Thyroid gland (tissue), 4 donors: ENCODE data around the gene RALGDS. TPM values are rescaled to one million over a fixed set of nuclear protein-coding genes. Genes with fewer than 3 reads are reported as not detected.
"Not testable (repeated sequence)": the region's sequence is repeated elsewhere in the genome, so short reads cannot be mapped to it uniquely, and the experiment has no call there.

Experiments
- DNase-seq, 2 donors: peaks; one replicate each; pipeline ENCODE4 v3.0.0-alpha.2; 2019
- H3K27ac ChIP-seq, 3 donors: fragments of 200-600 bp; sonication (generic); 1 replicate in 2 of 3; 2 replicates in 1 of 3; pipeline ENCODE4 v1.5.1; 2016 to 2019; ENCODE audit warnings: mild to moderate bottlenecking in 1 of 3, moderate library complexity in 1 of 3
- H3K27me3 ChIP-seq: fragments of 200-600 bp; sonication (generic); one replicate; pipeline ENCODE4 v1.5.1; 2019
- H3K36me3 ChIP-seq, 2 donors: fragments of 200-600 bp; sonication (generic); one replicate each; pipeline ENCODE4 v1.5.1; 2016 to 2019
- H3K4me1 ChIP-seq, 2 donors: fragments of 200-600 bp; sonication (generic); one replicate each; pipeline ENCODE4 v1.5.1; 2017 to 2019
- H3K4me3 ChIP-seq, 3 donors: fragments of 200-600 bp; sonication (generic); replicated peaks in 1 of 3; 1 replicate in 2 of 3; 2 replicates in 1 of 3; pipeline ENCODE4 v1.5.1; 2016; ENCODE audit warnings: mild to moderate bottlenecking in 1 of 3
- H3K9me3 ChIP-seq: fragments of 200-600 bp; sonication (generic); one replicate; pipeline ENCODE4 v1.5.1; 2017
- CTCF ChIP-seq, 6 experiments: fragments of 200-600 bp in 3 of 6; fragments of 450-650 bp in 3 of 6; sonication (generic) in 3 of 6; IDR thresholded peaks; one replicate each; pipeline ENCODE4 v1.5.1; 2016 to 2019; ENCODE audit warnings: antibody characterized with exemption in 6 of 6, mild to moderate bottlenecking in 2 of 6, inconsistent platforms in 1 of 6, moderate library complexity in 1 of 6
- POLR2A ChIP-seq, 2 donors: fragments of 450-650 bp; IDR thresholded peaks; one replicate each; pipeline ENCODE4 v1.6.1; 2017; ENCODE audit warnings: antibody characterized with exemption in 2 of 2, mild to moderate bottlenecking in 2 of 2, moderate library complexity in 1 of 2
- WGBS, 2 donors: methylation state at CpG; one replicate each; pipeline ENCODE4 v1.1.5; 2017; 5-methylcytosine and 5-hydroxymethylcytosine counted together
- intact Hi-C: fragments of 100-400 bp; cut with DNase I; formaldehyde crosslinking; loops from one replicate; pipeline ENCODE4 v1.15.1; 2023
- total RNA-seq, 4 donors: library from RNA; depleted of rRNA; stranded (reverse); fragments of >200 nt; gene quantifications; one replicate each; pipeline ENCODE4 v1.2.3, GENCODE V29; 2016

Gene RALGDS
- total RNA-seq, 4 donors from 2014 or later, result 32.2 to 55.3 (median 43.5) TPM

GRCh38 chr9:133087429-133088145, 33.5 kb downstream of the RALGDS start:
- no peak overlapping the region for H3K4me3 ChIP-seq
- H3K27ac ChIP-seq, result no peak overlapping the region
- H3K36me3 ChIP-seq, result no peaks in the 10 kb centered on the region
- intact Hi-C loops, result no loop called here
- H3K9me3 ChIP-seq, result no peaks in the 10 kb centered on the region
- H3K4me1 ChIP-seq, result no peaks in the 10 kb centered on the region
- H3K27me3 ChIP-seq, result no peaks in the 10 kb centered on the region
- no peak for TF ChIP-seq POLR2A (IDR thresholded peaks at IDR 0.05)
- no peak for TF ChIP-seq CTCF (IDR thresholded peaks at IDR 0.05)
- DNase-seq, result no peak
- 70 to 77% methylated on average over 5 to 7 of the region's 7 CpGs for WGBS, 2 donors

DNA sequence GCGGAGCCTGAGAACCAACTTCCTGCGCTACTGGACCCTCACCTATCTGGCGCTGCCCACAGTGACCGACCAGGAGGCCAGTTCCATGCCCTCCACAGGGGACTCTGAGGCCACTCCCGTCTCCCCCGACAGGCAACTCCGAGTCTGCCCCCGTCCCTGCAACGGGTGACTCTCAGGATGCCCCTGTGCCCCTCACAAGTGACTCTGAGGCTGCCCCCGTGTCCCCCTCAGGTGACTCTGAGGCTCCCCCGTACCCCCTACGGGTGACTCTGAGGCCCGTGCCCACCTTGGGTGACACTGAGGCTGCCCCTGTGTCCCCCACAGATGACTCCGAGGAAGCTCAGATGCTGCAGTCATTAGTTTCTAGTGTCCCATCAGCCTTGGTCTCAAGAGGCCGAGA, 34.1 kb downstream of the RALGDS start:
- Histone ChIP-seq H3K4me3 (no peak overlapping the region), H3K36me3 (no peaks in the 10 kb centered on the region), H3K27ac (no peak overlapping the region), H3K27me3 (no peaks in the 10 kb centered on the region), H3K4me1 (no peaks in the 10 kb centered on the region), H3K9me3 (no peaks in the 10 kb centered on the region)
- WGBS, 2 donors, result 75% methylated on average over 6 to 10 of the region's 15 CpGs
- intact Hi-C loops, result no loop called here
- TF ChIP-seq POLR2A (IDR thresholded peaks at IDR 0.05), result no peak
- TF ChIP-seq CTCF (IDR thresholded peaks at IDR 0.05), result no peak
- DNase-seq, result no peak

GRCh38 chr9:133086212-133086860, 34.7 kb downstream of the RALGDS start:
- H3K27me3 ChIP-seq, intact Hi-C loops, H3K4me1 ChIP-seq, H3K9me3 ChIP-seq, DNase-seq, H3K27ac ChIP-seq, H3K4me3 ChIP-seq, H3K36me3 ChIP-seq: not testable (repeated sequence)
- 72 to 86% methylated on average over 2 to 8 of the region's 17 CpGs for WGBS, 2 donors

- H3K36me3 ChIP-seq, H3K4me3 ChIP-seq, DNase-seq, H3K9me3 ChIP-seq, H3K27me3 ChIP-seq, intact Hi-C loops, H3K27ac ChIP-seq, H3K4me1 ChIP-seq: not testable (repeated sequence)
- 63% methylated on average over 7 of the region's 9 CpGs; no CpG with 5 or more reads in 1 of the 2 donors for WGBS, 2 donors
Measured at GRCh38 chr9:133083688-133084087, 37.4 kb downstream of the RALGDS start.

DNA sequence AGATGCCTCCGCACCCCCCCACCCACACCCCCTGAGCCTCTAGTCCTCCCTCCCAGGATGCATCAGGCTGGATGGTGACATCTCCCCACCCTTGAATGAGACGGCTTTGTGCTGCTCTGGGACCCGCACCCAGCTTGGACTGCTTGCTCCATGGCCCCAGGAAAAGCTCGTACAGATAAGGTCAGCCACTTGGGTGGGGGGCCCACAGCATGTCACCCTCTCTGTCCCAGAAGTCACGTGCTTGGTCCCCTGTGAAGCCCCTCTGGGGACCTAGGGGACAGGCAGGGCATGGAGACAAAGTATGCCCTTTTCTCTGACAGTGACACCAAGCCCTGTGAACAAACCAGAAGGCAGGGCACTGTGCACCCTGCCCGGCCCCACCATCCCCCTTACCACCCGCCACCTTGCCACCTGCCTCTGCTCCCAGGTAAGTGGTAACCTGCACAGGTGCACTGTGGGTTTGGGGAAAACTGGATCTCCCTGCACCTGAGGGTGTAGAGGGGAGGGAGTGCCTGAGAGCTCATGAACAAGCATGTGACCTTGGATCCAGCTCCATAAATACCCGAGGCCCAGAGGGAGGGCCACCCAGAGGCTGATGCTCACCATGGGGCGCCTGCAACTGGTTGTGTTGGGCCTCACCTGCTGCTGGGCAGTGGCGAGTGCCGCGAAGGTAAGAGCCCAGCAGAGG, 38.9 kb downstream of the RALGDS start:
- H3K9me3 ChIP-seq, intact Hi-C loops, H3K4me1 ChIP-seq, DNase-seq, H3K4me3 ChIP-seq, H3K36me3 ChIP-seq, H3K27me3 ChIP-seq, H3K27ac ChIP-seq: not testable (repeated sequence)
- 90% methylated on average over 5 of the region's 12 CpGs for WGBS, 2 donors

GRCh38 chr9:133080786-133081779, 40.0 kb downstream of the RALGDS start:
- H3K4me3 ChIP-seq, DNase-seq, H3K4me1 ChIP-seq, H3K36me3 ChIP-seq, H3K27ac ChIP-seq, intact Hi-C loops, H3K27me3 ChIP-seq, H3K9me3 ChIP-seq: not testable (repeated sequence)
- 93 to 96% methylated on average over 9 of the region's 18 CpGs for WGBS, 2 donors
